Measurements from ENCODE around the gene STMN1.

- TF ChIP-seq CTCF (conservative IDR thresholded peaks at IDR 0.05; ENCODE audit: low read depth, low read length) (no peak), EZH2 (IDR thresholded peaks at IDR 0.05; ENCODE audit: borderline replicate concordance, low read depth, low read length, poor library complexity, severe bottlenecking) (no peak)
Observed at GRCh38 chr1:25854554-25854953, 51.7 kb downstream of the STMN1 start.
